ENCODE measurements around the gene PDE4D. TPM values are rescaled to one million over a fixed set of nuclear protein-coding genes. Genes with fewer than 3 reads are reported as not detected.
"Not testable (repeated sequence)": the region's sequence is repeated elsewhere in the genome, so short reads cannot be mapped to it uniquely, and the experiment has no call there.

PDE4D gene
- total and polyA plus RNA-seq, 11 donors = 5.2 to 68.3 (median 42.1) TPM

DNA sequence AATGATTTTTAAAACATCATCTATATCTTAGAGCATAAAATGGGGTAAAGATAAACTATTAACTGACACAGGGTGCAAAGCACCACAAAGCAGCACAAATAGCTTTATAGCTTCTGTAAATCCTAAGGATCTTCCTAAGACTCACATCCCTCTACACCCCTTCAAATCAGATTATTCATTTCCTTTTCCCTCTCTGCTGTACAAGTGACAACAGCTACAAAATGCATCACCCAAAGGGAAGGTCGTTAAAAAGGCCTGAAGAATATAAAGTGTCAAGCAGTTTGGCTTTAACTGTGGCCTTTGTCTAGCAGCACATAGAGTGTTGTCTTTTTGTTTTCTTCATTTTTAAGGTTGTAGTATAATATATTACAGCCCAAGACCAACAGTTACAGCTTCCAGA lies 422.1 kb downstream of the PDE4D start:
- Histone ChIP-seq H3K4me3 (no peak overlapping the region), H3K27me3 (no peaks in the 10 kb centered on the region), H3K4me1 (no peaks in the 10 kb centered on the region), H3K27ac (no peak overlapping the region), H3K9me3 (no peaks in the 10 kb centered on the region), H3K36me3 (no peaks in the 10 kb centered on the region)
- no peak for DNase-seq
- intact Hi-C loops (cut with DNase I) = no loop called here
- ATAC-seq = no peak
- WGBS, 4 donors = 10 to 32% (median 16%) methylated on average over 1 of the region's 1 CpG
- no peak for TF ChIP-seq CTCF (IDR thresholded peaks at IDR 0.05)
- no peak for TF ChIP-seq POLR2A (IDR thresholded peaks at IDR 0.05)

DNA sequence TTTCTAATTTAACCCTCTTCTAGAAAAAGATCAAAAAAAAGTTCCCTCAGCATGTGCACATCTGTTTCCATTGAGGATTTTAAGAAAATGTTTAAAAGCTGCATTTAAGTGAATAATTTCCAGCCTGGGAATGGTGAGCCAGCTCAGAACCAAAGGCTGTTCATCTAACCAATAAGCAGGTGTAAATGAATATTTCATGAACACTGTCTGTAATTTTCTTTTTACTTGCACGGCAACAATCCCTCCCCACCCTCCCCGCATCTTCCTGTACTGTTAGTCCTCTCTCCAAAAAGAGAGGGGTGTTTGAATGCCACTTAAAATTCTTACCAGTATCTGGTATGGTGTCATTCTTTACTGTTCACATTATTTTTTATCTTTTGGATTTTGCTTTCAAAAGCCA lies 425.6 kb downstream of the PDE4D start:
- DNase-seq (no peak), ATAC-seq (no peak)
- no peak overlapping the region for H3K27ac ChIP-seq
- no peak for TF ChIP-seq CTCF (IDR thresholded peaks at IDR 0.05)
- TF ChIP-seq POLR2A (IDR thresholded peaks at IDR 0.05) = no peak
- H3K36me3 ChIP-seq = no peaks in the 10 kb centered on the region
- no peaks in the 10 kb centered on the region for H3K9me3 ChIP-seq
- no peaks in the 10 kb centered on the region for H3K4me1 ChIP-seq
- no peak overlapping the region for H3K4me3 ChIP-seq
- intact Hi-C loops (cut with DNase I) = loop anchor here in 1 of 10 donors (2.0 kb wide), 1 partner anchor 15 kb away; no protein-coding TSS in a partner anchor
- no peaks in the 10 kb centered on the region for H3K27me3 ChIP-seq
- 79 to 90% (median 85%) methylated on average over 2 of the region's 2 CpGs for WGBS, 4 donors

DNA sequence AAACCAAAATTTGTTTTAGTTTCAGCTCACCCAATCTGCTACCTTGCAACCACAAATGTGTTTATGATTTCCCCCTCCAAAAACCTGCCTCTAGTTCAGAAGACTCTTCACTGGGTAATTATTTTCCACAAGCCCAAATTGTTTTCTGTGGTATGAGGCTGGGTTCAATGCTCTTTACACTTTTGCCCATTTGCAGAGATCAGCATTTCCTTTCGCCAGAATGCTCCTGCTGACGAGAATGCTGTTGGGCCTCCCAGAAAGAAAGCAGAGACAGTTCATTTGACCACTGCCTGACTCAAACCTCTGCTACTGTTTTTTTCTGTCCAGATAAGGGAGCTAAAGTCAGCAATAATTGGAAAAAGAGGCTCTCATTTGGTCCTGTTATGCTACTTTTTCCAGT lies 427.3 kb downstream of the PDE4D start:
- Histone ChIP-seq H3K4me1 (no peaks in the 10 kb centered on the region), H3K27ac (no peak overlapping the region), H3K9me3 (no peaks in the 10 kb centered on the region), H3K4me3 (no peak overlapping the region), H3K36me3 (no peaks in the 10 kb centered on the region), H3K27me3 (no peaks in the 10 kb centered on the region)
- 55 to 86% (median 82%) methylated on average over 2 of the region's 2 CpGs for WGBS, 4 donors
- DNase-seq (no peak), ATAC-seq (no peak)
- intact Hi-C loops (cut with DNase I) = loop anchor here in 1 of 10 donors (2.0 kb wide), 1 partner anchor 13 kb away; no protein-coding TSS in a partner anchor
- no peak for TF ChIP-seq POLR2A (IDR thresholded peaks at IDR 0.05)
- TF ChIP-seq CTCF (IDR thresholded peaks at IDR 0.05) = no peak

GRCh38 chr5:59464969-59465368 lies 428.6 kb downstream of the PDE4D start:
- H3K27ac ChIP-seq = no peak overlapping the region
- H3K27me3 ChIP-seq = no peaks in the 10 kb centered on the region
- H3K4me1 ChIP-seq = no peaks in the 10 kb centered on the region
- no peak for ATAC-seq
- no peak overlapping the region for H3K4me3 ChIP-seq
- no peak for DNase-seq
- WGBS, 4 donors = 92 to 97% (median 94%) methylated on average over 3 of the region's 3 CpGs
- no peaks in the 10 kb centered on the region for H3K36me3 ChIP-seq
- intact Hi-C loops (cut with DNase I) = no loop called here
- TF ChIP-seq POLR2A (IDR thresholded peaks at IDR 0.05) = no peak
- no peak for TF ChIP-seq CTCF (IDR thresholded peaks at IDR 0.05)
- no peaks in the 10 kb centered on the region for H3K9me3 ChIP-seq

DNA sequence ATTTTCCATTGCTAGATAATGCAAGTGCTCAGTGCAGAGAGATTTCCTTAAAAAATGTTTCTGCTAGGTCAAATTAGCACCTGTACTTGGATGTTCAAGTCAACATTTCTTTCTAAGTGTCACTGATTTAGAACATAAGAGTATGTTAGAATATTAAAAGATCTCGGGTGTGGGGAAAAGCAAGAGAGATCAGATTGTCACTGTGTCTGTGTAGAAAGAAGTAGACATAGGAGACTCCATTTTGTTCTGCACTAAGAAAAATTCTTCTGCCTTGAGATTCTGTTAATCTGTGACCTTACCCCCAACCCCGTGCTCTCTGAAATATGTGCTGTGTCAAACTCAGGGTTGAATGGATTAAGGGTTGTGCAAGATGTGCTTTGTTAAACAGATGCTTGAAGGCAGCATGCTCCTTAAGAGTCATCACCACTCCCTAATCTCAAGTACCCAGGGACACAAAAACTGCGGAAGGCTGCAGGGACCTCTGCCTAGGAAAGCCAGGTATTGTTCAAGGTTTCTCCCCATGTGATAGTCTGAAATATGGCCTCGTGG lies 429.8 kb downstream of the PDE4D start:
- DNase-seq; intact Hi-C loops (cut with DNase I); H3K4me1 ChIP-seq; H3K27ac ChIP-seq; H3K4me3 ChIP-seq; H3K36me3 ChIP-seq; H3K9me3 ChIP-seq; H3K27me3 ChIP-seq; ATAC-seq: not testable (repeated sequence)
- 76 to 87% (median 85%) methylated on average over 2 to 4 of the region's 4 CpGs for WGBS, 4 donors

Data from heart left ventricle (tissue), 16 donors.